DND-41 (cell line): Measurements from ENCODE around the gene SFMBT2.

Source experiments
- CTCF ChIP-seq: IDR thresholded peaks from 2 replicates; pipeline ENCODE4 v1.5.1; 2012; ENCODE audit warnings: borderline replicate concordance, low read length, moderate library complexity, mild to moderate bottlenecking; ENCODE audit not compliant: poor library complexity, severe bottlenecking; ENCODE audit errors: extremely low read depth
- EZH2 ChIP-seq: IDR thresholded peaks from 3 replicates; pipeline ENCODE4 v1.6.1; 2012; ENCODE audit warnings: borderline replicate concordance, low read depth, mild to moderate bottlenecking, moderate library complexity, low read length, inconsistent platforms; ENCODE audit not compliant: severe bottlenecking

DNA sequence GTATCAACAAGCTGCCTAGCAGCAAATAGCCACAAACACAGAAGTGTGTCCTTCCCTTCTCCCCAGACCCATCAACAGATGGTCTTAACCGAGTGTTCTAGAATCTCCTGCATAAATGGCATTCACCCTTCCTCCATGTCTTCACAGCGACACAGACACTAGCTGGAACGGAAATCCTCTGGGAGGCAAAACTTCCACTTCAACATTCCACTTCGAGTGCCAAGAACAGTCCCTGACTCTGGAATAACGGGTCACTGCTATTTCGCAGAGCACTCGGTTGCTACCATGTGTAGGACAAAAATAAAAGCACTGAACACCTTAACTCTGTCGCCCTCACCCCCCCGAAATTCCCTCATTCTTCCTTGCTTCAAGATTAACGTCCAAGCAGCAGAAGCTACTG is 65.1 kb downstream of the SFMBT2 start:
- TF ChIP-seq CTCF (no peak), EZH2 (no peak)
